WERI-Rb-1 (cell line): ENCODE data around the gene HIVEP3.

Experiments used
- DNase-seq: peaks from one replicate; pipeline ENCODE4 v3.0.0-alpha.2; 2020
- H3K27ac ChIP-seq: fragments of 250-450 bp; sonication (Bioruptor Pico); 2 replicates; pipeline ENCODE4 v1.5.1; 2020; ENCODE audit warnings: mild to moderate bottlenecking, moderate library complexity
- H3K27me3 ChIP-seq: fragments of 250-450 bp; sonication (Bioruptor Pico); 2 replicates; pipeline ENCODE4 v1.5.1; 2021; ENCODE audit warnings: mild to moderate bottlenecking, low read depth, moderate library complexity; ENCODE audit not compliant: insufficient read depth, severe bottlenecking
- H3K36me3 ChIP-seq: fragments of 250-450 bp; sonication (Bioruptor Pico); 2 replicates; pipeline ENCODE4 v1.5.1; 2020; ENCODE audit warnings: mild to moderate bottlenecking, moderate library complexity
- H3K4me3 ChIP-seq: 2 replicates; pipeline ENCODE4 v1.5.1; 2011; ENCODE audit warnings: low read depth, mild to moderate bottlenecking, control low read depth, low read length
- H3K9me3 ChIP-seq: fragments of 250-450 bp; sonication (Bioruptor Pico); 2 replicates; pipeline ENCODE4 v1.5.1; 2021; ENCODE audit warnings: mild to moderate bottlenecking, moderate library complexity; ENCODE audit not compliant: severe bottlenecking
- CTCF ChIP-seq: IDR thresholded peaks from 2 replicates; pipeline ENCODE4 v1.5.1; 2011; ENCODE audit warnings: low read depth, mild to moderate bottlenecking, control low read depth, inconsistent platforms, low read length

The HIVEP3 gene

GRCh38 chr1:41648844-41649243 is 269.9 kb downstream of the HIVEP3 start:
- Histone ChIP-seq H3K27ac (no peak overlapping the region), H3K9me3 (no peaks in the 10 kb centered on the region), H3K36me3 (no peaks in the 10 kb centered on the region), H3K27me3 (no peaks in the 10 kb centered on the region), H3K4me3 (no peak overlapping the region)
- TF ChIP-seq CTCF: no peak
- DNase-seq: no peak

GRCh38 chr1:41648230-41648629 is 270.5 kb downstream of the HIVEP3 start:
- no peak for TF ChIP-seq CTCF
- Histone ChIP-seq H3K4me3 (no peak overlapping the region), H3K36me3 (no peaks in the 10 kb centered on the region), H3K27ac (no peak overlapping the region), H3K27me3 (no peaks in the 10 kb centered on the region), H3K9me3 (no peaks in the 10 kb centered on the region)
- no peak for DNase-seq

- Histone ChIP-seq H3K27ac (no peak overlapping the region), H3K4me3 (no peak overlapping the region), H3K9me3 (no peaks in the 10 kb centered on the region), H3K36me3 (no peaks in the 10 kb centered on the region), H3K27me3 (no peaks in the 10 kb centered on the region)
- DNase-seq: no peak
- TF ChIP-seq CTCF: no peak
Observed at GRCh38 chr1:41647221-41648135, 271.2 kb downstream of the HIVEP3 start.

- DNase-seq: no peak
- H3K9me3 ChIP-seq: no peaks in the 10 kb centered on the region
- TF ChIP-seq CTCF: no peak
- no peaks in the 10 kb centered on the region for H3K36me3 ChIP-seq
- no peak overlapping the region for H3K4me3 ChIP-seq
- H3K27me3 ChIP-seq: no peaks in the 10 kb centered on the region
- no peak overlapping the region for H3K27ac ChIP-seq
Observed at GRCh38 chr1:41646186-41646585, 272.5 kb downstream of the HIVEP3 start.

- H3K27me3 ChIP-seq: no peaks in the 10 kb centered on the region
- no peak overlapping the region for H3K27ac ChIP-seq
- no peak for DNase-seq
- TF ChIP-seq CTCF: no peak
- H3K4me3 ChIP-seq: no peak overlapping the region
- H3K36me3 ChIP-seq: no peaks in the 10 kb centered on the region
- H3K9me3 ChIP-seq: no peaks in the 10 kb centered on the region
Observed at GRCh38 chr1:41645062-41645461, 273.7 kb downstream of the HIVEP3 start.
